Right renal cortex interstitium (tissue), 3 donors: ENCODE results near the gene IL1RAP. TPM values are rescaled to one million over a fixed set of nuclear protein-coding genes. Genes with fewer than 3 reads are reported as not detected.

ENCODE experiments used
- DNase-seq, 3 donors: peaks; one replicate each; pipeline ENCODE4 v3.0.0-alpha.2; 2013; ENCODE audit warnings: low read depth in 3 of 3, low spot score in 2 of 3
- polyA plus RNA-seq, 3 donors: library from polyadenylated mRNA; unstranded; fragments of 120-200 nt; gene quantifications; one replicate each; pipeline ENCODE4 v1.2.1, GENCODE V29; 2013; ENCODE audit not compliant: insufficient read length in 3 of 3

IL1RAP gene
- polyA plus RNA-seq, 3 donors: 19.4 to 27.4 (median 19.5) TPM

DNA sequence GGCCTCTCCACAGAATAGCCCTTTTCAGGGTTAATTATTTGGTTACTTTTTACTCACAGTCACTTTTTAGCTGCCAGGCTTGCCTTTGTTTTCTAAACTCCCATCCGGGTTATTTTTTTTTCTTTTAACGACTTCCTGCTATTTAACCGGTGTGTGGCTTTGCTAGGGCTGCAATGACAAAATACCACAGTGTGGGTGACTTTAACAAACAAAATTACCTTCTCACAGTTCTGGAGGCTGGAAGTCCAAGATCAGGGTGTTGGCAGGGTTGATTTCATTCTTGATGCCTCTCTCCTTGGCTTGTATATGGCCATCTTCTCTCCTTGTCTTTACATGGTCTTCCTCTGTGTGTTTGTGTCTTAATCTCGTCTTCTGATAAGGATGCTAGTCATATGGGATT is 91.5 kb downstream of the IL1RAP start:
- DNase-seq: no peak

DNA sequence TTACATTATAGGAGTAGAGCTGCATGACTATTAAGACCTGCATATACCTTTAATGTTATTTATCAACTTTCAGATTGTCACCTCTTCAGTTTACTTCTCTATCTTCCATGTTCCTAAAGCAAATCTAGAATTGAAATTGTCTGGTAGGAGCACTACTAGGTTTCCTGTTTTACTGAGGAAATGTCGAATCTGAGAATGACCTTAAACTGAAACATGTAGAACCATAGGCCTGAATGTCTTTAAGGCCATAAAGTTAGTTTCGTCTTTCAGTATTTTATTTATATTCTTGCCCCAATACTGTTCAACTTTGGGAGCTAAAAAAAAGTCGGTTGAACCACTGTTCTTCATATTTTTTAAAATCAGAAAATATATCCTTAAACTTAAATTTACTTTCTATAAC is 92.7 kb downstream of the IL1RAP start:
- no peak for DNase-seq

DNA sequence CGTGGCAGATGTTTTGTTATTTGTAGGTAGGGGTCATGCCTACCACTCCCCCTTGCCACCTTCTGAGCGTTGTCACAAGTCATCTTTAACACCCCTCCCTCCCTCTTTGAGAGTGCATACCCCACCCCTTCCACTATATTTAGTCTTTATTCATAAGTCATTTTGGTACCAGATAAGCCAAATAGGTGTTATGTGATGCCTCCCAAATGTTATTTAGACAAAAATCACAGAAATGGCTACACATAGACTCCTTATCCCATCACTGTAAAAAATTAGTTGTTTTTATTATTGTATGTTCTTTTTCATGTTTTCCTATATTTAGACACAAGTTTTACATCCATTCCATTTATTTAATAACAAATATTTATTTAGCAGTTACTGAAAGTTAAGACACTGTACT is 93.1 kb downstream of the IL1RAP start:
- DNase-seq: no peak

DNA sequence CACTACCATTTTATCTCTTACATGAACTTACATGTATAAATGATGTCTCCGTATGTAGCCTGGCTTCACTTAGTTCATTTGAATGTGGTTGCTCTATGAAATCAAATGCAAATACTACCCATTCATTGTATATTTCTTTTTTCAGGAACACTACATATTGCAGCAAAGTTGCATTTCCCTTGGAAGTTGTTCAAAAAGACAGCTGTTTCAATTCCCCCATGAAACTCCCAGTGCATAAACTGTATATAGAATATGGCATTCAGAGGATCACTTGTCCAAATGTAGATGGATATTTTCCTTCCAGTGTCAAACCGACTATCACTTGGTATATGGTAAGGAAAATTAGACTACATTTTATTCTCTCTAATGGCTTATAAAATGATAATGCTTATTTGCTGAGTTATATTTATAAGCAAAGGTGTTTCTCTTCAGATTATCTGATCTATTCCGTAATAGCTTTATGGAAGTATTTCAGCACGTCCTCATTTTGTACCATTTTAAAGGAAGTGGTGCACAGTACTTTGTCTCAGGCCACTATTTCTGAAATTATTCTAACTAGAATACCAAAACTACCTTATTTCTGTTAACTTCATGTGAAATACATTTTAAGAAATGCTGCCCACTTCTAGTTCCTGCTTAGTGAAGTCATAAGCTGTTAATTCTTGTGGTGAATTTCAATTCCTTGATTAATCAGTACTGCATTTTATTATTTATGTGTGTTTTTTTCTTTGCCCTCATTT is 95.1 kb downstream of the IL1RAP start:
- no peak for DNase-seq

DNA sequence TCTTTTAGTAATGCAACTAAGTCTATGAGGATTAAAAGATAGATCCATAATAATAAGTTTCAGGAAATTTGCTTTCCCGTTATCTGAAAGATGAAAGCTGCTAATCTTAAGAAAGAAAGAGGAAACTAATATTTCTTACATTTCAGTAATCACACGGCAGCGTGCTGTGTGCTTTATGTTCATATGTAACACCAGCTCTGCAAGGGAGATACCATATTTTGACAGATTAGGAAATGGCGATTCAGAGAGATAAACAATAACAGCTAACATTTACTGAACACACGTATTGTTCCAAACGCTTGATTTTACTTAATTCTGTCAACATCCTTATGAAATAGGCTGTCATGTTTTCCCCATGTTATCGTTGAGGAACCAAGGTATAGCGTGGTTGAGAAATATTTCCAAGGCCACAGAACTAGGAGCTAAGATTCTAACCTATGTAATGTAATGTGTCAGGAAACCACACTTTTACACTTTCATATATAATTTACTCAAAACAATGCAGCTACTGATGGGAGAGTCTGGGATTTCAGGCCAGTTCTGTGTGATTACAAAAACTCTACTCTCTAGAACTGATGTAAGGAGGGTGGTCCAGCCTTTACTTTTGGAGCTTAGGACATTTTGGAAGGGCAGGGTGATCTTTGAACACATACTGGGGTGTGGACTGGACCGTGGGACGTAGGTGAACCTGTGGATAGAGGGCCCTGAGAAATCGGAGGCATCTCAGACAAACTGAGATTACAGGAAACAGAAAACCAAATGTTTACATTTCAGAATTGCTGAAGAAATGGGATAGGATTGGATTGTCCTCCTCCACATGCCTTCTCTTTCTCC is 100.6 kb downstream of the IL1RAP start:
- no peak for DNase-seq

DNA sequence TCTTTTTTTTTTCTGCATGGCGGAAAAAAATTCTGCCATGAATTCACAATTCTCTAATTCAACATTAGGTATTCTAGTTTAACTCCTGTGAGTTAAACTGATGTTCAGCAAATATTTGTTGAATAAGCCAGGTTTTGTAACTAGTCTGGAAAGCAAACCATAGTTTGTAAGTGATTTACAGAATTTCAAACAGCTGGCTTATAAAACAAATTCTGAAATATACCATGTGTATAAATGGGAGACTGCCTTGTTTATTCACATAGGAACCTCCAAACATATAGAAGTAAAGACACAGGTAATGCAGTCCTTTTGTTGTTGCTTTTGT is 101.1 kb downstream of the IL1RAP start:
- no peak for DNase-seq

DNA sequence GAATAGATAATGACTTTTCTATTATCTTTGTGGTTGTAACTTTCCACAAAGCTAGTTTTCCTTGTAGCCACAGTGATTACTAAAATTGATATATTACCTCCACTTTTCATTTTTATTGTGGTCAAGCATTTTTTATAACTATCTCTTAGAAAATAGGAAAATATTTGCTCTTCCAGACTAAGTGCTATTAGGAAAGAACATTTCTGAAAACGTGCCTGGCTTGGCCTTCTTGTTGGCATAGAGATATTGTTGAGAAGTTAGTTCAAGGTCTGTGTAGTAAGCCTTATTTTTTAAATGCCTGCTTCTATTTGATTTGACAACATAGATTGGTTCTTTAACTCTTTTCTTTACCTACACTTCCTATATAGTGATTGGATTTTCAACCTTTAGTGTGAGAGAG is 101.7 kb downstream of the IL1RAP start:
- DNase-seq: no peak

DNA sequence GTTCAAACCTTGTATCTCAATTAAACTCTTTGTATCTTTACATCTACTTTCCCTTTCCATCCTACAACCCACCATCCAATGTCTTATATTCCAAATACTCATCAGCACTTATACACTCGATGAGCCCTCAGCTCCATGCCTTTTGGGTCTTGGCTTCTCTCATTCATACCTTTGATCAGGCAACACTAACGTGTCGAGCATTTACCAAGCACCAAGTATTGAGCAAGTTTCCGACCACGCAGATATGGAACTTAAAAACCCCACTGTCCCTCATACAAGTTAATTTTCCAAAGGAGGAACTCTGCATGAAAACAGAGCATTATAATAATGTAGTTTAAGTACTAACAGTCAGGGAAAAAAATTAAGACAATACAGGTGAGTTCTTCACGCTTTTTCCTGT is 102.8 kb downstream of the IL1RAP start:
- no peak for DNase-seq

DNA sequence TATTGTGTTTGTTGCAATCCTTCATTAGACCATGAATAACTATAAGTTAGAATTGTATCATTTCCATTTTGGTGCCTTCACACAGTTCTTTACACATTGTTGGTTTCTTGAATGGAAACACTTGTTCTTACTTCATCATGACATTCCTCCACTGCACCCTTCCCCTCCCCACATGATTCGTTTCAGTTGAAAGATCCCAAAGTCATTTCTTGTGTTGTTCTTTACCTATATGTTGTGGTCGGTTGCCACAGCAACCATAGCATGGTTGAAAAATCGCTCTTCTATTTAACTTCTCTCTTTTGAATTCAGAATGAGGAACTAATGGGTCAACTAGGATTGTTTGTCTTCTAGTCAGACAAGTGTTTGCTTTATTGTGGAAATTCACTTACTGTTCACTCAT is 103.3 kb downstream of the IL1RAP start:
- DNase-seq: peak; percentile 12 to 33 (median 29)

DNA sequence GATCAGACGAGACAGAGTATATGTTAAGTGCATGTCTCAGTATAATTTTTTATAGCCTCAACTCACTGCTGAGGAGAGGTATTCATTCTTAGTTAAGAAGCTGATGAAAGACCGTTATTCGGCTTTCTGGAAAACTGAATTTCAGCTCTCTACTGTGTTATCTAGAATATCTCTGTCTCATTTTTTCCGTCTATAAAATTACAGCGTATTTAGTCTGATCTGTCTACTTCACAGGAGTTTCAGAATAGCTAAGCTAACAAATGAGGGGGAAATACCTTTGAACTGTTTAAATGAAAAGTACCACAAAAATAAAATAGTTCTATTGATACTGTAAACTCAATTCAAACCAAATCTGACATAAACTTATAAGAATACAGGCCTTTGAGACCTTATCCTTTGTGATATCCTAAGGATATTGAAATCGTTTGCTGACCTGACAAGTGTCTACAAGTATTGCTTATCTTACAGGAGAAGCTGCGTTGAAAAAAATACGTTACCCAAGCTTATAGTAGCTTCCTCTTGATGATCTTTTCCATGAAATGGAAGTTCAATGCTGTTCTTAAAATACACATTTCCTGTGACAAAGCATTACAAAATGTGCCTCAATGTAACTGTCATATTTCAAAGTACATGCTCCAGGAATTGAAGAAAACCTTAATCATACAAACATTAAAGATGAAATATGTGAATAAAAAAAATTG is 104.6 kb downstream of the IL1RAP start:
- no peak for DNase-seq

DNA sequence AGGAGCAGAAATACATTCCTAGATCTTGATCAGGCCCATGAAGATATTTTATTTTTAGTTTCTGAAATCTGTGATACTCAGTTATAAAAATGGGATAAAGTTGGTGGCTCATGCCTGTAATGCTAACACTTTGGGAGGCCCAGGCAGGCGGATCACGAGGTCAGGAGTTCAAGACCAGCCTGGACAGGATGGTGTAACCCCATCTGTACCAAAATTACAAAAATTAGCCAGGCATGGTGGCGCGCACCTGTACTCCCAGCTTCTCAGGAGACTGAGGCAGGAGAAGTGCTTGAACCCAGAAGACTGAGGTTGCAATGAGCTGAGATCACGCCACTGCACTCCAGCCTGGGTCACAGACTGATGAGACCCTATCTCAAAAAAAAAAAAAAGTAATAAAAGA is 105.5 kb downstream of the IL1RAP start:
- no peak for DNase-seq

DNA sequence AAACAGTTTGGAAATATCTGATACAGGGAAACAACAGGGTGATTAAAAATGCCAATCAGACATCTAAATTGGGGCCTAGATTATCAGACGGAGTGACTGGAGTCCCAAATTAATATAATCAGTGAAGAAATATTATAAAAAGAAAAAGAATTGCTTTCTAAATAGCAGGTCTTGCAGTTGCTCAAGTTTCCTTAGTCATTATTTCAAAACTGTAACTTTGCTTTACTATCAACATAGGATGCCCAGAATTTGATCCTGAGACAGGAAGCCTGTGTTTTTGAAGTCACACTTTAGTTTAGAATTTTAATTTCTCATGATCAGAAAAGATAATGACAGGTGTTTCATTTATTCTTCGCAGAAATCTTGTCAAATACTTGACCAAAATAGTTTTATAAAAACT is 105.9 kb downstream of the IL1RAP start:
- DNase-seq: no peak

DNA sequence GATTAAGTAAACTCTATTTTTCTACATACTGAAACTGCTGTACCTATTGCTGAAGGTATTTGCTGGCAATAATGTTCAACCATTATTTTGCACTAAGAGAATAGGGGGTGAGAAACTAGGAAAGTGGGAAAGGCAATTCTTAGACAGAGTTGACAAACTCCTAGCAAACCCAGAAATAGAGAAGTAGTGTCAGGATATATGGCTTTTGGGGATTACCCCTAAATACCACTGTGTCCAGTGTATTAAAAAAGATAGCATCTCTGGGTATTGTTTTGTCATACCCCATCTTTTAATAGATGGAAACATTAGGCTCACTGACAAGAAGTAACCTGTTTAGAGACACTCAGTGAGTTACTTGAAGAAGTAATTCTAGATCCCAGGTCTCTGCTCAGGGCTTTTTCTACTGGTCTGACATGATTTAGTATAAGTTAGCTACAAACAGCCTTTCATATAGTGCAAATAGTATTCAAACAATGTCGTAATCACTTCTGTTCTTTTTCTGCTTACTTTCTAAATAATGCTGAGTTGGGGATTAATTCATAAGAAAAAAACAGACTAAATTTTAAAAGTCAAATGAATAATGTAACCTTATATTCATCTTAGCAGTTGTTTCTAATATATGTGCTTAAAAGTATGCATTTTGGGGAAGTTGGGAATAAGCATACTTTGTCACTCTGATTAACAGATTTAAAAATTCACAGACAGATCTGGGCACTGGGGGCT is 107.2 kb downstream of the IL1RAP start:
- DNase-seq: no peak

DNA sequence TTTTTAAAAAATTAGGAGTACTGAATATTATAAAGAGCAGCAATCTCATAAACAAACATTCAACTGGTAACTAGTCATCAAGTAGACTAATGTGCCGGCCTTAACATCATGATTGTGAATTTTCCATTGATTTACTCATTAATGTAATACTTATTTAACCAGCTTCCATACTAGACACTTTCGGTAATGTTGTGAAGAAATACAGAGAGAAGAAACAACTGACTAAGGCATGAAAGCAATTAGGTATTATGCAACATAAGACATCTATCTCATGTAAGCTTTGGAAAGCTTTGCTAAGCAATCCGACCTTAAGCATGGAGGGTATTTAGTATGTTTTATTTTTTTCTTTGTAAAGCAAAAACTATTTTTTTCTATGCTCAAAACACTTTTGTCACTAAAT is 108.0 kb downstream of the IL1RAP start:
- DNase-seq: no peak

DNA sequence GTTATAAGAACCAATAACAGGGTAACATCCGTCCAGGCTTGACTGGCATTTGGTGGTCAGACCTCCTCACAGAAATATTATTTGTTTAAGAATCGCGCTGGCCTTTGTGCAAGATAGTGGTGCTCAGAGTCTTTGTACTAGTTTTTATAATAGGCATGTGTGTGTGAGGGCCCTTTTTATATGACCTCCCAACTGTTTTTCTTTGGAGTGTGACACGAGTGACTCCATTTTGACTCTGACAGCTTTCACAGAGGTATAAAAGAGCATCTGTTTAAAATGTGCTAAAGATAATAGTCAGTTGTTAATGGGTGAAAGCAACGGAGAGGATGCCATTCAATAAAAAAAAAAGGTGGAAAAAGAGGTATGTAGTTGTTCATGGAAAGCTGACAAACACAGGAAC is 110.4 kb downstream of the IL1RAP start:
- no peak for DNase-seq

DNA sequence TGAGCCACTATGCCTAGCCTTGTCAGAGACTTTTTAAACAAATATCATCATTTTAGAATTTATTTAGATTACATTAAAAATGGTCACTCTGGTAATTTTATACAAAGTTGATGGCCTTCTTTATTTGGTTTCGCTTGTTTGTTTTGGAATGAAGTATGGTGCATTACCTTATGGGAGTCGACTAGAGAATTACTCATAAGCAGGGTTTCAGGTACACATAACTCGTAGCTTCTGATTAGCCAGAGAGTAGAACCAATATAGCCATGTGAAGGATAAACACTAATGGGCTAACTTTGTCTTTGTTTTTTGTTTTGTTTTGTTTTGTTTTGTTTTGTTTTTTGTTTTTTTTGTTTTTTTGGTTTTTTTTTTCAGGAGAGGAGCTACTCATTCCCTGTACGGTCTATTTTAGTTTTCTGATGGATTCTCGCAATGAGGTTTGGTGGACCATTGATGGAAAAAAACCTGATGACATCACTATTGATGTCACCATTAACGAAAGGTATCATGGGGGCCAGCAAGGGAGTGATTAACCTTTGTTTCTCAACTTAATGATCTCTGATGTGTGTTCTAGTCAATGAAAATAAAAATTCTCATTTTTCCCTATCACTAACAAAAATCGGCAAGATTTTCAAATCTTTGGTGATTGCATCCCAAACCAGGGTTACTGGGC is 113.2 kb downstream of the IL1RAP start:
- no peak for DNase-seq

DNA sequence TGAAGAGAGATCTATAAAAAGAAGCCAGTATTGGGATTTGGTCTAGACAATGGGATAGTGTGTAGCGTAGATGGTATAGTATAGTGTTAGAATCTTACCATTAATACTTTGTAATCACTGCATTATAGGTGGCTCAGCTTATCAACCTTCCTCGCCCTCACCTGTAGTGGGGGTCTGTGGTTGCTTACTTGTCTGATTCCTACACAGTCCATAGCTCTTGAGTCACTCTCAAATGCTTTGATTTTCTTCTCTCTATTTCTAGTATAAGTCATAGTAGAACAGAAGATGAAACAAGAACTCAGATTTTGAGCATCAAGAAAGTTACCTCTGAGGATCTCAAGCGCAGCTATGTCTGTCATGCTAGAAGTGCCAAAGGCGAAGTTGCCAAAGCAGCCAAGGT is 115.2 kb downstream of the IL1RAP start:
- DNase-seq: no peak

DNA sequence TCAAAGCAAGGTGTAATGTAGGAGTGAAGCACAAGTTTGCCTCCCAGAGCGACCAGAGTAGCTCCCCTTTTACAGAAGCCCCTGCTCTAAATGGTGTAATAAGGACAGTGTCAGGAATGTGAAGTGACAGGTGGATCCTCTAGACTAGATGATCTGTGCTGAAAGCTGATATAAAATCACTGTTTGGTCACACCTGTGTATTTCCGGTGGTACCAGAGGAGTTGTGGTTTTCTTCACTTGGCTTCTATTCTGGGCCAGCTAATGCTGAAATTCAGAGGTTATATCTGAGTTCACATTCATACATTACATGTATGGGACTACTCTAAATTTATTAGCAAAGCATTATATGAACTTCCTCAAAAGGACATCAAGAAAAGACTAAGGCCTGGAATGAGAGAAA is 117.4 kb downstream of the IL1RAP start:
- no peak for DNase-seq

DNA sequence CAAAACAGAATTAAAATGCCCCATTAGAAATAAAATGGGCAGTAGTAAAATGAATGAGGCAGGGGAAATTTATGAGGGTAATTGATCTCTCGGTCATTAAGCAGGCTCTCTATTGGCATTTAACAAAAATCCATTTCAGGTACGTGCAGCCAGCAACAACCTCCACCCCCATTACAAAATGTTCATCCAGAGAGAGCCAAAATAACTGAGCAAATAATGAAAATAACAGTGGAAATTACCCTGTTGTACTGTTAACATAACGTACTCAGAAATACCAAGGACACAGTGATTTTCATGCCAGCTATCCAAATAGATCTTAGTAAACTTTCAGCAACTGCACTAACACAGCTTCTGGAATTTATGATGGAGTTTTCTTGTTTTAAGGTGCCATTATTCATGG is 127.7 kb downstream of the IL1RAP start:
- no peak for DNase-seq

DNA sequence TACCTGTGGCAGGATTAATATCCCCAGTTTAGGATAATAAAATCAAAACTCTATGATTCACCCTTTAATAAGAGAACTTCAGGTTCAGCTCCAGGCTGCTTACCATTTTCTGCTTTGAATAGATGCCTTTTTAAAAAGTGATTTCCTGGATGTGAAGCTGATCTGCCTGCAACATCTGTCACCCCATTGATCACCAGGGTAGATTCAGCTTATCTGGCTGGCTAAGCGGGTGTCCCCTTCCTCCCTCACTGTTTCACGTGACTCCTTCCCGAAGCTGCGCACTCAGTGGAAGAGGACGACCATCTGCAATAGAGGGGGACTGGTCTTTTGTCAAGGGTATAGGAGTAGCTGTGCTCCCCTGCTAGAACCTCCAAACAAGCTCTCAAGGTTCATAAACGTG is 128.1 kb downstream of the IL1RAP start:
- no peak for DNase-seq

DNA sequence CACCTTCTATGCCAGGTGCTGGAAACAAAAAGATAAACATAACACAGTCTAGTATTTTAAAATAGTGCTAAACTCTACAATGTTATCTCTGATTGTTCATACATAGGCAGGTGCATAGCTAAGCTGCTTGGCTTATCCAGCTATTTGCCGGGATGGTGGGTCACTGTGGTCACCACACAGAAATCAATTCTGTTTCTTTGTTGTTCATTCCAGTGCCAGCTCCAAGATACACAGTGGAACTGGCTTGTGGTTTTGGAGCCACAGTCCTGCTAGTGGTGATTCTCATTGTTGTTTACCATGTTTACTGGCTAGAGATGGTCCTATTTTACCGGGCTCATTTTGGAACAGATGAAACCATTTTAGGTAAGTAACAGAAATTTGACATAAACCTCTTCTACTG is 130.2 kb downstream of the IL1RAP start:
- DNase-seq: no peak
